ENCODE data around the gene ZC2HC1B. TPM values are rescaled to one million over a fixed set of nuclear protein-coding genes. Genes with fewer than 3 reads are reported as not detected.

ZC2HC1B gene
- total RNA-seq, 4 donors from 2014 or later, result not detected

- no peak overlapping the region for H3K4me3 ChIP-seq (ENCODE audit: low read depth, poor library complexity, severe bottlenecking)
- intact Hi-C loops (cut with DNase I; ENCODE audit: low total_unique reads), result no loop called here
- TF ChIP-seq POLR2A (IDR thresholded peaks at IDR 0.05) (no peak), CTCF (IDR thresholded peaks at IDR 0.05) (no peak)
- no peak for DNase-seq (ENCODE audit: low spot score in 2 of 2)
- 88 to 91% methylated on average over 8 to 11 of the region's 11 CpGs for WGBS, 2 donors
Measured at GRCh38 chr6:143958839-143959399, 94.6 kb downstream of the ZC2HC1B start.

GRCh38 chr6:143959927-143960326 is 95.7 kb downstream of the ZC2HC1B start:
- intact Hi-C loops (cut with DNase I; ENCODE audit: low total_unique reads), result no loop called here
- TF ChIP-seq POLR2A (IDR thresholded peaks at IDR 0.05), result no peak
- TF ChIP-seq CTCF (IDR thresholded peaks at IDR 0.05), result no peak
- no peak for DNase-seq (ENCODE audit: low spot score in 2 of 2)
- 62 to 67% methylated on average over 4 of the region's 4 CpGs for WGBS, 2 donors
- H3K4me3 ChIP-seq (ENCODE audit: low read depth, poor library complexity, severe bottlenecking), result no peak overlapping the region

- H3K4me3 ChIP-seq (ENCODE audit: low read depth, poor library complexity, severe bottlenecking), result no peak overlapping the region
- no peak for DNase-seq (ENCODE audit: low spot score in 2 of 2)
- TF ChIP-seq CTCF (IDR thresholded peaks at IDR 0.05), result no peak
- TF ChIP-seq POLR2A (IDR thresholded peaks at IDR 0.05), result no peak
- intact Hi-C loops (cut with DNase I; ENCODE audit: low total_unique reads), result no loop called here
- 69 to 81% methylated on average over 3 of the region's 3 CpGs for WGBS, 2 donors
Measured at GRCh38 chr6:143961066-143961465, 96.8 kb downstream of the ZC2HC1B start.

GRCh38 chr6:143961886-143962878 is 97.9 kb downstream of the ZC2HC1B start:
- intact Hi-C loops (cut with DNase I; ENCODE audit: low total_unique reads), result no loop called here
- no peak for DNase-seq (ENCODE audit: low spot score in 2 of 2)
- 51 to 53% methylated on average over 12 of the region's 12 CpGs for WGBS, 2 donors
- TF ChIP-seq CTCF (IDR thresholded peaks at IDR 0.05), result no peak
- no peak for TF ChIP-seq POLR2A (IDR thresholded peaks at IDR 0.05)
- no peak overlapping the region for H3K4me3 ChIP-seq (ENCODE audit: low read depth, poor library complexity, severe bottlenecking)

- DNase-seq (ENCODE audit: low spot score in 2 of 2), result no peak
- WGBS, 2 donors, result 75 to 76% methylated on average over 7 of the region's 7 CpGs
- H3K4me3 ChIP-seq (ENCODE audit: low read depth, poor library complexity, severe bottlenecking), result no peak overlapping the region
- intact Hi-C loops (cut with DNase I; ENCODE audit: low total_unique reads), result no loop called here
- TF ChIP-seq CTCF (IDR thresholded peaks at IDR 0.05) (no peak), POLR2A (IDR thresholded peaks at IDR 0.05) (no peak)
Measured at GRCh38 chr6:143963158-143963919, 99.1 kb downstream of the ZC2HC1B start.
